Tibial artery (tissue), 4 donors: ENCODE data around the gene IRAG1.
A peak's percentile ranks its signal among the peaks of the same experiment; 100 is the strongest.

Experiments
- DNase-seq, 2 donors: peaks; one replicate each; pipeline ENCODE4 v3.0.0-alpha.2; 2019
- H3K27ac ChIP-seq, 2 donors: fragments of 200-600 bp; sonication (generic) in 1 of 2; 1 replicate in 1 of 2; 2 replicates in 1 of 2; pipeline ENCODE4 v1.5.1; 2018 to 2019; ENCODE audit warnings: mild to moderate bottlenecking in 1 of 2
- H3K27me3 ChIP-seq, 2 donors: fragments of 200-600 bp; sonication (generic) in 1 of 2; one replicate each; pipeline versions ENCODE4 v1.5.1 to v1.6.0; 2016 to 2019
- H3K36me3 ChIP-seq, 3 donors: fragments of 200-600 bp; sonication (generic) in 2 of 3; one replicate each; pipeline ENCODE4 v1.5.1; 2016 to 2019; ENCODE audit warnings: mild to moderate bottlenecking in 2 of 3
- H3K4me1 ChIP-seq, 4 donors: fragments of 200-600 bp; sonication (generic) in 2 of 4; 1 replicate in 3 of 4; 2 replicates in 1 of 4; pipeline ENCODE4 v1.5.1; 2016 to 2019
- H3K4me3 ChIP-seq, 2 donors: fragments of 200-600 bp; sonication (generic) in 1 of 2; 1 replicate in 1 of 2; 2 replicates in 1 of 2; pipeline ENCODE4 v1.5.1; 2018 to 2019; ENCODE audit warnings: mild to moderate bottlenecking in 2 of 2
- H3K9me3 ChIP-seq, 3 donors: fragments of 200-600 bp; sonication (generic) in 1 of 3; one replicate each; pipeline ENCODE4 v1.5.1; 2016 to 2019
- CTCF ChIP-seq, 2 experiments: fragments of 200-600 bp in 1 of 2; fragments of 450-650 bp in 1 of 2; IDR thresholded peaks; one replicate each; pipeline ENCODE4 v1.5.1; 2017 to 2019; ENCODE audit warnings: antibody characterized with exemption in 2 of 2, mild to moderate bottlenecking in 1 of 2, moderate library complexity in 1 of 2
- intact Hi-C: fragments of 100-400 bp; cut with DNase I; formaldehyde crosslinking; loops from one replicate; pipeline ENCODE4 v1.15.0; 2023; ENCODE audit warnings: low total_unique reads

IRAG1 gene, protein sequence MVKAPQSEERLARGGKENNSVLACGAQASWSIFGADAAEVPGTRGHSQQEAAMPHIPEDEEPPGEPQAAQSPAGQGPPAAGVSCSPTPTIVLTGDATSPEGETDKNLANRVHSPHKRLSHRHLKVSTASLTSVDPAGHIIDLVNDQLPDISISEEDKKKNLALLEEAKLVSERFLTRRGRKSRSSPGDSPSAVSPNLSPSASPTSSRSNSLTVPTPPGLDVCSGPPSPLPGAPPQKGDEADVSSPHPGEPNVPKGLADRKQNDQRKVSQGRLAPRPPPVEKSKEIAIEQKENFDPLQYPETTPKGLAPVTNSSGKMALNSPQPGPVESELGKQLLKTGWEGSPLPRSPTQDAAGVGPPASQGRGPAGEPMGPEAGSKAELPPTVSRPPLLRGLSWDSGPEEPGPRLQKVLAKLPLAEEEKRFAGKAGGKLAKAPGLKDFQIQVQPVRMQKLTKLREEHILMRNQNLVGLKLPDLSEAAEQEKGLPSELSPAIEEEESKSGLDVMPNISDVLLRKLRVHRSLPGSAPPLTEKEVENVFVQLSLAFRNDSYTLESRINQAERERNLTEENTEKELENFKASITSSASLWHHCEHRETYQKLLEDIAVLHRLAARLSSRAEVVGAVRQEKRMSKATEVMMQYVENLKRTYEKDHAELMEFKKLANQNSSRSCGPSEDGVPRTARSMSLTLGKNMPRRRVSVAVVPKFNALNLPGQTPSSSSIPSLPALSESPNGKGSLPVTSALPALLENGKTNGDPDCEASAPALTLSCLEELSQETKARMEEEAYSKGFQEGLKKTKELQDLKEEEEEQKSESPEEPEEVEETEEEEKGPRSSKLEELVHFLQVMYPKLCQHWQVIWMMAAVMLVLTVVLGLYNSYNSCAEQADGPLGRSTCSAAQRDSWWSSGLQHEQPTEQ

DNA sequence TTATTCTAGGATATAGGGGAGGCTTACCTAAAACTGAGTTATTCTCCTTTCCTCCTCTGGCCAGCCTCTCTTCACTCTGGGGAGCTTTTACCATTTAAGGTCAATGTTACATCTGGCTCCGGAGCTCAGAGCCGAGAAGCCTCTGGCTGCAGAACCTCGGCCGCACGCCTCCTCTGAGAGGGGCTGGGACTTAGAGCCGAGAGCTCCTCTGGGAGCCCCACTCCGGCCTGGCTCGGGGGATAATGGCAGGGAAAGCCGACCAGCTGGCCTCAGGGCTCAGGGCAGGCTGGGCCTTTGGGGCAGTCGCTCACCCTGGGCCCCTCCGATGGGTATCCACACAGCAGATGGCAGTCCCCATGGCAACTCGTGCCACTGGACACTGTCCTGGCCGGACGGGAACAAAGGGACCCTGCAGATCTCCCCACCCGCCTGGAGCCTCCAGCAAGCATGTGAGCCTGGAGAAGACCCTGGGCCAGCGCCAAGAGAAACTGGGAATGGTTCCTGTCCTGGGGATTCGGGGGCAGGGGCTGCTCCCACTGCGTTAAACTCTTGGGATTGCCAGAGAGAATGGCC is at the start of gene IRAG1:
TSS of gene IRAG1 (minus strand) at position 247 of the 573 bp plus-strand sequence. CDS start at position 94, 153 bp downstream.
- Histone ChIP-seq H3K27ac (peak within 1 kb of the TSS; percentile 90 to 99), H3K36me3 (peaks cover 0 to 7% (median 0%) of the 10 kb centered on the region in 3 donors), H3K27me3 (no peaks in the 10 kb centered on the region), H3K4me1 (peaks cover 5 to 64% (median 41%) of the 10 kb centered on the region in 4 donors), H3K9me3 (no peaks in the 10 kb centered on the region), H3K4me3 (peak within 1 kb of the TSS; percentile 81 to 86)
- TF ChIP-seq CTCF (IDR thresholded peaks at IDR 0.05), result no peak
- intact Hi-C loops, result no loop called here
- DNase-seq, result peak; percentile 70 to 91

DNA sequence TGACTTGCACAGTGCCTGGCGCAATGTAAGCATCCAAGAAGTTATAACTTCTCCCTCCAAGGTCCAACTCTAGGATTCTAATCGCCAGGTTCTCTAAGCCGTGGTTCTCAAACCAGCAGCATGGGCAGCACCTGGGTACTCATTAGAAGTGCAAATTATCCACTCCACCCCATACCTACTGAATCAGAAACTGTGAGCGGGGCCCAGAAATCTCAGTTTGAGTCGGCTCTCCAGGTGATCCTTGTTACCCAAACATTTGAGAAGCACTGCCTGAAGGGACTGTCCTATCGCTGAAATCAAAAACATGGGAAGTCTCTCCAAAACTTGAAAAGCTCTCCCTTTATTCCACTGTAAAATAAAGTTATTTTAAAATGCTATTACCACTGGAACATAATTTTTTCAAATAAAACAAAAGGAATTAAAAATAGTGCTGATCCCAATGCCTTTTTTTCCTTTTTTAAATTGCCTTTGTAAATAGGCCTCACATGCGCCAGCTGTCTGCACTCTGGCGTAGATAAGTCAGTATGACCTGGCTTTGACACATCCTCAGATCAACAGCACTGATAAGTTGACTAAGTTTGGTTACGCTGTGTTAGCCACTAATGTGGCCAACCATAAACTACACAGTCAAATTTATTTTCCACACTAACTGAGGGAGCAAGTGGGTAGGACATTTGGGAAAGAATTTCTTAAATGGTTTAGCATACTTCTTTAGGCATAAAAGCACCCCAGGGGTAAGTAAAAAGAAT is 49.1 kb upstream of the IRAG1 start:
- Histone ChIP-seq H3K27ac (no peak overlapping the region), H3K36me3 (no peaks in the 10 kb centered on the region), H3K27me3 (no peaks in the 10 kb centered on the region), H3K4me3 (no peak overlapping the region), H3K9me3 (no peaks in the 10 kb centered on the region), H3K4me1 (no peaks in the 10 kb centered on the region)
- intact Hi-C loops, result no loop called here
- no peak for DNase-seq
- TF ChIP-seq CTCF (IDR thresholded peaks at IDR 0.05), result no peak

- intact Hi-C loops, result loop anchor here (10.0 kb wide), 1 partner anchor 171 kb away; the partner anchor contains the start of gene LYVE1
- TF ChIP-seq CTCF (IDR thresholded peaks at IDR 0.05), result peak; percentile 98 to 99
- peak overlapping the region; percentile 68 to 70 for H3K27ac ChIP-seq
- peaks cover 0 to 35% (median 13%) of the 10 kb centered on the region in 4 donors for H3K4me1 ChIP-seq
- DNase-seq, result peak; percentile 95 to 96
- no peaks in the 10 kb centered on the region for H3K36me3 ChIP-seq
- H3K4me3 ChIP-seq, result peak overlapping the region; percentile 15 to 28
- H3K27me3 ChIP-seq, result no peaks in the 10 kb centered on the region
- no peaks in the 10 kb centered on the region for H3K9me3 ChIP-seq
Observed at GRCh38 chr11:10735481-10736475, 42.2 kb upstream of the IRAG1 start.

- no peak for TF ChIP-seq CTCF (IDR thresholded peaks at IDR 0.05)
- no peak for DNase-seq
- Histone ChIP-seq H3K27me3 (no peaks in the 10 kb centered on the region), H3K4me1 (peaks cover 0 to 47% (median 20%) of the 10 kb centered on the region in 4 donors), H3K4me3 (no peak overlapping the region), H3K36me3 (no peaks in the 10 kb centered on the region), H3K9me3 (no peaks in the 10 kb centered on the region), H3K27ac (no peak overlapping the region)
- intact Hi-C loops, result loop anchor here (10.0 kb wide), 1 partner anchor 166 kb away; the partner anchor contains the start of gene LYVE1
Observed at GRCh38 chr11:10731064-10731680, 37.6 kb upstream of the IRAG1 start.
